ENCODE data around the gene ELFN1. TPM values are rescaled to one million over a fixed set of nuclear protein-coding genes. Genes with fewer than 3 reads are reported as not detected.
A peak's percentile ranks its signal among the peaks of the same experiment; 100 is the strongest.

The ELFN1 gene
- total and polyA plus RNA-seq, 9 of the 15 experiments (the other 6 are each of a cell fraction or from before 2014, with no cell fraction given): 0.04 to 0.64 (median 0.18) TPM; not detected in 2

GRCh38 chr7:1741751-1742554, 71.9 kb downstream of the ELFN1 start (continued):
- TF ChIP-seq CCAR2 (IDR thresholded peaks at IDR 0.05; ENCODE audit: low read depth, low read length) (no peak), PTBP1 (IDR thresholded peaks at IDR 0.05; ENCODE audit: low read depth, low read length) (0 out of 2 replicates have a peak, but pooled peaks have one; percentile 39), SREBF2 (CRISPR knock-in tag; IDR thresholded peaks at IDR 0.05) (no peak), TBP (optimal IDR thresholded peaks at IDR 0.05; ENCODE audit: low read depth, low read length) (no peak), BACH1 (tag; IDR thresholded peaks at IDR 0.05) (no peak), NFIC (IDR thresholded peaks at IDR 0.05) (no peak), FIP1L1 (IDR thresholded peaks at IDR 0.05; ENCODE audit: low read depth, low read length, poor library complexity, severe bottlenecking) (peak; percentile 49), ZNF445 (CRISPR knock-in tag; IDR thresholded peaks at IDR 0.05; ENCODE audit: low read depth) (no peak), BRF1 (IDR thresholded peaks at IDR 0.05; ENCODE audit: borderline replicate concordance, extremely low read depth, insufficient read length) (no peak), ELF1 (tag; IDR thresholded peaks at IDR 0.05) (no peak), CHD1 (IDR thresholded peaks at IDR 0.05; ENCODE audit: low read length) (no peak), HOXB6 (CRISPR knock-in tag; IDR thresholded peaks at IDR 0.05; ENCODE audit: borderline replicate concordance) (no peak), CEBPZ (IDR thresholded peaks at IDR 0.05; ENCODE audit: borderline replicate concordance, low read depth, low read length) (no peak), ZKSCAN3 (CRISPR knock-in tag; IDR thresholded peaks at IDR 0.05) (no peak), ZBTB1 (CRISPR knock-in tag; IDR thresholded peaks at IDR 0.05; ENCODE audit: borderline replicate concordance, low read depth) (no peak), PHF20 (IDR thresholded peaks at IDR 0.05; ENCODE audit: partially characterized antibody) (peak; percentile 74), SMAD4 (CRISPR knock-in tag; conservative IDR thresholded peaks at IDR 0.05) (no peak; the same call in 1 of the 2 replicates), CC2D1A (IDR thresholded peaks at IDR 0.05) (no peak), ZSCAN29 (IDR thresholded peaks at IDR 0.05) (no peak), KLF10 (CRISPR knock-in tag; IDR thresholded peaks at IDR 0.05) (no peak), CBFA2T3 (IDR thresholded peaks at IDR 0.05) (no peak), ZNF24 (IDR thresholded peaks at IDR 0.05) (no peak), ELF4 (CRISPR knock-in tag; IDR thresholded peaks at IDR 0.05) (0 out of 2 replicates have a peak, but pooled peaks have one; percentile 15), FOXO4 (CRISPR knock-in tag; IDR thresholded peaks at IDR 0.05) (no peak)
